SK-N-SH treated with all-trans-retinoic acid at 6 μM for 48 hours (cell line): ENCODE measurements around the gene TP53AIP1.

Experiments
- CREB5 ChIP-seq: fragments of 250-450 bp; sonication (Bioruptor Pico); IDR thresholded peaks from 2 replicates; pipeline ENCODE4 v1.5.1; 2020; ENCODE audit warnings: low read depth, mild to moderate bottlenecking, moderate library complexity
- PATZ1 ChIP-seq: fragments of 250-450 bp; sonication (Bioruptor Pico); IDR thresholded peaks from 2 replicates; pipeline ENCODE4 v1.8.0; 2020; ENCODE audit warnings: mild to moderate bottlenecking, moderate library complexity, borderline replicate concordance
- POU6F1 ChIP-seq: fragments of 250-450 bp; sonication (Bioruptor Pico); IDR thresholded peaks from 2 replicates; pipeline ENCODE4 v1.8.0; 2021; ENCODE audit warnings: low read depth, mild to moderate bottlenecking, moderate library complexity, borderline replicate concordance
- SNAI2 ChIP-seq: fragments of 250-450 bp; sonication (Bioruptor Pico); IDR thresholded peaks from 2 replicates; pipeline ENCODE4 v1.5.0; 2020; ENCODE audit warnings: mild to moderate bottlenecking, moderate library complexity
- TCF4 ChIP-seq: fragments of 250-450 bp; sonication (Bioruptor Pico); IDR thresholded peaks from 2 replicates; pipeline ENCODE4 v1.8.0; 2021; ENCODE audit warnings: mild to moderate bottlenecking, moderate library complexity, borderline replicate concordance
- TSHZ2 ChIP-seq: fragments of 250-450 bp; sonication (Bioruptor Pico); IDR thresholded peaks from 2 replicates; pipeline ENCODE4 v1.5.0; 2020; ENCODE audit warnings: mild to moderate bottlenecking, moderate library complexity
- ZC3H10 ChIP-seq: fragments of 250-450 bp; sonication (Bioruptor Pico); IDR thresholded peaks from 2 replicates; pipeline ENCODE4 v1.5.1; 2021; ENCODE audit warnings: mild to moderate bottlenecking, moderate library complexity

- TF ChIP-seq TSHZ2 (CRISPR knock-in tag), result no peak
- TF ChIP-seq CREB5, result no peak
- no peak for TF ChIP-seq ZC3H10 (CRISPR knock-in tag)
- no peak for TF ChIP-seq SNAI2 (CRISPR knock-in tag)
- no peak for TF ChIP-seq POU6F1
- no peak for TF ChIP-seq PATZ1 (CRISPR knock-in tag)
- TF ChIP-seq TCF4 (CRISPR knock-in tag), result no peak
Observed at GRCh38 chr11:128964463-128964930, 21.8 kb upstream of the TP53AIP1 start.
